Left lobe of liver (tissue), 2 donors: Measurements from ENCODE around the gene ID2. TPM values are rescaled to one million over a fixed set of nuclear protein-coding genes. Genes with fewer than 3 reads are reported as not detected.
A peak's percentile ranks its signal among the peaks of the same experiment; 100 is the strongest.

Experiments
- ATAC-seq: fragments of 200-7000 bp; cut with Tn5 transposase; one replicate; pipeline ENCODE4 v1.9.1; 2020; ENCODE audit warnings: mild to moderate bottlenecking, moderate library complexity
- DNase-seq: peaks from one replicate; pipeline ENCODE4 v3.0.0-alpha.2; 2020; ENCODE audit warnings: low spot score
- total RNA-seq: library from RNA; stranded (reverse); gene quantifications from one replicate; pipeline ENCODE4 v1.2.1, GENCODE V29; 2021
- donor health status: DM: no; HTN: no; CAD: no; lungs with moderate emphysema.
- donor health status: DM: no; HTN: yes; CAD: no.

The ID2 gene
- total RNA-seq, 1 donor from 2014 or later, result 121 TPM

GRCh38 chr2:8682719-8683667, 1.1 kb downstream of the ID2 start:
- ATAC-seq (no peak), DNase-seq (peak; percentile 67)

DNA sequence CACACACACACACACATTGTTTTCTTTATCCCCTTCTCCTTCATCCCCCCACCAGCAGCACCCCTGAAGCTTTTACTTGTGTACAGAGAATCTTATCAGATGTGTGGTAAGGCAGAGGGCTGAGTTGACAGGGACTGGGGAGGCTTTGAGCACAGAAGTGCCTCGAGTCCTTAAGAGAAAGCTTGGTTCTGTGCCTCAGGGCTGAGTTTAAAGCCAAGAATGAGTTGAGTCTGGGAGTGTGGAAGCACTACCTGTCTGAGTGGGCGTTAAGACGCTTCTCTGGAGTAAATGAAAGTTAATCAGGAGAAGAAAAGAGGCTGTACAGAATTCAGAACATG, 2.7 kb downstream of the ID2 start:
- ATAC-seq, result peak; percentile 2
- no peak for DNase-seq

GRCh38 chr2:8684878-8685696, 3.2 kb downstream of the ID2 start:
- ATAC-seq, result peak; percentile 46
- DNase-seq, result peak; percentile 90

- DNase-seq, result peak; percentile 83
- peak; percentile 63 for ATAC-seq
Observed at GRCh38 chr2:8685697-8686358, 4.0 kb downstream of the ID2 start.

DNA sequence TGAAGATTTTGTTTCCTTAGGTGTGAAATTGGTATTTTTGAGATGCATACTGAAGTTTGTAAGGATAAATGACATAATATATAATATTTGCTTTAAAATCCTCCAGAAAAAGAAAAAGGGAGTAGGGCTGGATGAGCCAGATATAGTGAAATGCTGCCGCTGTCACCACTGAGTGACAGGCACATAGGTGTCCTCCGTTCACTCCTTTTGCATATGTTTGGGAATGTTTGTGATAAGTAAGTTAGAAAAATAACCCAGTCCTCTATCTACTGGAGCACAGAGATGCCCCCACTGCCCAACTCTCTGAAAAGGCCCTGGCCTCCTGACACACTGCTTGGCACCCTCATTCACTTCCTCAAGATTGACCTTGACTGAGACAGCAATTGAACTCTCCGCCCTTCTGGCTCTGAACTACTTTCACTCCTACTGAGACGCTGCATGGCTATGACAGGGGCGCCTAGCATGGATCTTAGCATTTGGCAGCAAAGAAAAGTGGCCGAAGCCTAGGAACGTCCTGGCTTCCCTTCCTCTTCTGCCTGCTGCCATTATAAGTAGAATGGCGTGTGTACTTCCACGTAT, 10.1 kb downstream of the ID2 start:
- DNase-seq (no peak), ATAC-seq (no peak)

GRCh38 chr2:8692783-8693156, 10.9 kb downstream of the ID2 start:
- ATAC-seq (no peak), DNase-seq (no peak)

DNA sequence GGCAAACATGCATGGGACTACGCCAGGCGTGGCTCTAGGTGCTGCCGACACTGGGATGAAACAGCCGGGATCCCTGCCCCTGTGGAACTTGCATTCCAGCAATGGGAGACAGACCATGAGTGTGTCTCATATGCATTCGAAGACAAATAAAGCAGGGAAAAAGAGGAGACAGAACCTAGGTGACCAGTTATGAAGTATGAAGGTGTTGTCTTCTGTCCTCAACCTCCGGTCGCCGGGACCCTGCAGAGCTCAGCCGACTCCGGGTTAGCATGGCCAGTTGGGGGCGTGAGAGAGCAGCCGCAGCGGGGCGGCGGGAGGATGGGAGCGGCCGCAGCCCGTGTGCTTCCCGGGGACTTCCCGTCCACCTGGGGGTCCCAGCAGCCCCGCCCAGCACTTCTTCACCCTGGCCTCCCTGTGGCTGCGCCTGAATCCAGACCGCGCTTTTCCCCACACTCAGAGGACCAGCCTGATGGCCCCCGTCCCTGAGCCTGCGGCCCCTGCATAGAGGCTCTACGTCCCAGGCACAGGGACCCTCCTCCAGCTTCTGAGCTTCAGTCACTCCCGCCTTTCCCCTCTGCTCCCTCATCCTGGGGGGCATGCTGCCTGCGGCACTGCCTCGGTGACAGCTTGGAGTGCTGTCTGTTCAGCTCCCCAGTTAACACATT, 11.4 kb downstream of the ID2 start:
- peak; percentile 86 for ATAC-seq
- no peak for DNase-seq

- DNase-seq (no peak), ATAC-seq (no peak)
Observed at GRCh38 chr2:8694737-8695136, 12.9 kb downstream of the ID2 start.

- DNase-seq (no peak), ATAC-seq (no peak)
Observed at GRCh38 chr2:8697190-8697589, 15.3 kb downstream of the ID2 start.

DNA sequence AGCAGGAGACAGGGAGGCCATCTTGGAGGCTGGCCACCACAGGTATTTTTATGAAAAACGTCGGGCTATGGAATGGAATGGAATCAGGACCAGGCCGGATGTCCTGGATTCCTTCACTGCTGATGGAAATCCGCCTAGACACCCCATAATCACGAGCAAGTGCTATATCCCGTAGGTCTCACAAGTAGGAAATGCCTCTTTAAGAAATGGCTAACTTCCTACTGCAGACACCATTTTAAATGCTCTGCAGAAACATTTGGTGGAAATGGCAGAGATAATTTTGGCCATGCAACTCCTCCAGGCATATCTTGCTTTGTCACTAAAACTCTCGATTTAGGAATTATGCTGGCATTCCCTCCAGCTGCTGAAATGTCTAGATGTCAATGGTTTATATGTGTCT, 18.0 kb downstream of the ID2 start:
- ATAC-seq, result no peak
- DNase-seq, result no peak

DNA sequence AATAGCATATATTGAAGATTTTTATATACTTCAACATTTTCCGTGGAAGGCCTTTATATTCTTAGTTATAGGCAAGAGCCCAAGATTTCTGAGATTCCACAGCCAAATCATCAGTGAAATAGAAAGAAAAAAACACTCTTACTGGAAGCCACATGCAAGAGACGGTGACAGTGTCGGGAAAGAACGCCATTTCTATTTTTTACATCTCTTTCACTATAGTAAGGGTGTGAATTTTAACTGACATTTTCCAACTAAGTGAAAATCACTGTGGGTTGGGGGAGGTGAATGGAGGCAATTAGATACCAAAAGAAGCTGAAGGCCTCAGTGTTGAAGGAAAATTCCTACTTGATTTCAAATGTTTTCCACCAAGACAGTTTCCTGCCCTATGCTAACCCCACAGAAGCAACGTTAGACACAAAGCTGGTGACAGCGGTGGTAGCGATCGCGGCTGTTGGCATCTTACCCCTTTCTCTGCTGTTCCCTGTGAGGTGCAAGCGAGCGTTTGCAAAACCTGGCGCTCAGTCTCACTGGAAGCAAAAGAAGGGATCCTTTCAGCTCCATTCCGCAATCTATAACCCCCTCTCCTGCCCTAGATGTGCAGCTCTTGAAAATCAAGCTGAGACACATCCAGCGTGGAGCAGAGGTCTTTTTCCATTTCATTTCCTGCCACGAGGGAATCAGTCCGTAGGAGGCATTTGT, 20.0 kb downstream of the ID2 start:
- no peak for DNase-seq
- ATAC-seq, result no peak

- DNase-seq (no peak), ATAC-seq (no peak)
Observed at GRCh38 chr2:8704906-8705305, 23.1 kb downstream of the ID2 start.

DNA sequence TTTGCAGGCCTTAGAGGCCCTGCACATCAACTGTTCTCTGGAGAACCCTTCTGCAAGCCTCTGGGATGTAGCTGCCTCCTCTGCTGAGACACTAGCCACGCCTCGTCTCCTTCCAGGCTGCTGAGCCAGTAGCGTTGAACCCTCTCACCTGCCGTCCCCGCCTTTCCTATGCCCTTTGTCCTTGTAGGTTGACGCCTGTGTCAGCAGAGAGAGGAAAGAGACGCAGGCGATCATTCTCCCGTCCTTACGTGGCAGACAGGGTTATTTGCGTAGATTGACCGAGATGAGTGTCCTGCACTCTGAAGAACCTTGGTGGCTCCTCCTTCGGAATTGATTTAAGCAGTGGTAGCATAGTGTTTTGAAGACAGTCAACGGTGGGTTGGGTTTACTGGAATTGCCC, 27.8 kb downstream of the ID2 start:
- ATAC-seq (no peak), DNase-seq (no peak)

GRCh38 chr2:8710951-8711350, 29.1 kb downstream of the ID2 start:
- ATAC-seq (no peak), DNase-seq (no peak)

GRCh38 chr2:8714283-8714682, 32.4 kb downstream of the ID2 start:
- ATAC-seq (no peak), DNase-seq (no peak)

DNA sequence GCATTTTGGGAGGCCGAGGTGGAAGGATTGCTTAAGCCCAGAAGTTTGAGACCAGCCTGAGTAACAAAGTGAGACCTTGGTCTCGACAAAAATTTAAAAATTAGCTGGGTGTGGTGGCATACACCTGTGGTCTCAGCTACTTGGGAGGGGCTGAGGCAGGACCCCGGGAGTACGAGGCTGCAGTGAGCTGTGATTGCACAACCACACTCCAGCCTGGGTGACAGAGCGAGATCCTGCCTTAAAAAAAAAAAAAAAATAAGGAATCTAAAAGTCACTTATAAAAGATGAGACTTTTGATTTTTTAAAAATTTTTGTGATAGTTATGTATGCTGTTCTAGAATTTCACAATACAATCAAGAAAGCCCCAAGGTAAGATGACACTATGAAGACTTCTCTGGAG, 33.1 kb downstream of the ID2 start:
- no peak for DNase-seq
- no peak for ATAC-seq

DNA sequence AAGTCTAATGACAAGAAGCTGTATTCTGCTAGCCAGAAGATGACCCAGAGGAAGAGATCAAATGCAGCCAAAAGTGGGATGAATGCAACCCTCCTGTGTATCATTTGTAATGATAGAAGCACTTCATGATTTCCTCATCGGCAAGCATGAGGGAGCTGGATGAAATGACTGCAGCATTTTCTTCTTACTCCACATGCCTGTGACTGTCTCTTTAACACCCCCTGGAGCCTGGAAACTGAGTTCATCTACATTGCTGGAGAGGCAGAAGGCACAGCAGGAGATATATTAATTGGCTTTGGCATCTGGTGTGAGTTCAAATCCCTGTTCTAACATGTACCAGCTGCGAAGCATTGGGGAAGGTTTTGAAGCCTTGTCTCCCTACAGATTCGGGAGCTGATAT, 37.7 kb downstream of the ID2 start:
- ATAC-seq (no peak), DNase-seq (no peak)

GRCh38 chr2:8720741-8721140, 38.9 kb downstream of the ID2 start:
- DNase-seq, result no peak
- ATAC-seq, result peak; percentile 41

GRCh38 chr2:8721410-8721809, 39.6 kb downstream of the ID2 start:
- ATAC-seq (no peak), DNase-seq (no peak)

DNA sequence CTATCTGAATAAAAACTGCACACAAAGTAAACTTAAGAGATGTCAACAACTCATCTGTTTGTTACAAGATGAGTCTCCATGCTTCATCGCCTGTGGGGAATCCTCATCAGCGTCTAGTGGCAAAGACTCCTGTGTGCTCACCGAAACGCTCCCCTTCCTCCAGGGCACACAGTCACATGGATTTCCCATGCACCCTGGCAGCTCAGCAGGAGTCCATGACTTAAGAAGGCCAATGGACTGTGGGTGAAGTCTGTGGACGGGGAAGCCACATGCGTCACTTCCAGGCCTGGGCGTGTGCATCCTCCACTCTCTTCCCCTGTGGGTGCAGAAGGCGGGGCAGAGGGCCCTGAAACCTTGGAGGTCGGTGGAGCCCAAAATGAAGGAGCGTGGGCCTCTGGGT, 41.1 kb downstream of the ID2 start:
- ATAC-seq, result no peak
- DNase-seq, result no peak
